GM18520 (cell line): Measurements from ENCODE around the gene NLRC3.
"Not testable (repeated sequence)": the region's sequence is repeated elsewhere in the genome, so short reads cannot be mapped to it uniquely, and the experiment has no call there.

ENCODE experiments used
- ATAC-seq: cut with Tn5 transposase; IDR thresholded peaks from one replicate; pipeline ENCODE4 v1.9.1; 2021; ENCODE audit not compliant: unreplicated experiment

Gene NLRC3

DNA sequence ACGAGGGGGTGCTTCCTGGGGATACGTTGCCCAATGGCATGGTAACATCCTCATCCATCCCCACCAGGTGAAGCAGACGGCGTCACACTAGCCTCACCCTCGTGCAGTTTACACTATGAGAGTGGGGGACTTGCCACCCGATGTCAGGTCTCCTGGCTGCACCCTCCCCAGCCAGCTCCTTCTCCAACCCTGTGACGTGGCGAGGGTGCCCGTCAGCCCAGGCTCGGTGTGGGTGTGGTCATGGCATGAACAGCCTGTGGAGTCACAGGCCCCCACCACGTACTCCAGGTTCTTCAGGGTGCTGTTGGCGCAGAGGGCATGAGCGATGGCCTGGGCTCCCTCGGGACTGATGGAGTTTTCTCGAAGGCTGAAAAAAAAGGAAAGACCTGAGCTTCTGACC lies 28.3 kb downstream of the NLRC3 start:
- ATAC-seq = no peak

DNA sequence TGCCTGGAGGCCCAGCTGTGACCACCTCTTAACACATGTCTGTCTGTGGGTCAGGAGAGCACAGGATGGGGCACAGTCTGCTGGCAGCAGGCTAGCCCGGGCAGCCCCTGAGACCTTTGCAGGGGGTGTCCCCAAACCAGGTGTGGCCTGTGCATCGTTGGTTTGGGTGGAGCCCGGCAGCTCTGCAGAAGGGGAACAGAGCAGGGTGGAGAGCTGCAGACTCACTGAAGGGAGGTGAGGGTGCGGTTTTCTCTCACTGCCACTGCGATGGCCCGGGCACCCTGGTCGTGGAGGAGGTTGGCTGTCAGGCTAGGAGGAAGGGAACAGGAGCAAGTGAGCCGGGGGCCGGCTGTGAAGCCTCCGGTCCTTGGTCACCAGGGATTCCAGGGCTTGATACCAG lies 28.8 kb downstream of the NLRC3 start:
- ATAC-seq = no peak

DNA sequence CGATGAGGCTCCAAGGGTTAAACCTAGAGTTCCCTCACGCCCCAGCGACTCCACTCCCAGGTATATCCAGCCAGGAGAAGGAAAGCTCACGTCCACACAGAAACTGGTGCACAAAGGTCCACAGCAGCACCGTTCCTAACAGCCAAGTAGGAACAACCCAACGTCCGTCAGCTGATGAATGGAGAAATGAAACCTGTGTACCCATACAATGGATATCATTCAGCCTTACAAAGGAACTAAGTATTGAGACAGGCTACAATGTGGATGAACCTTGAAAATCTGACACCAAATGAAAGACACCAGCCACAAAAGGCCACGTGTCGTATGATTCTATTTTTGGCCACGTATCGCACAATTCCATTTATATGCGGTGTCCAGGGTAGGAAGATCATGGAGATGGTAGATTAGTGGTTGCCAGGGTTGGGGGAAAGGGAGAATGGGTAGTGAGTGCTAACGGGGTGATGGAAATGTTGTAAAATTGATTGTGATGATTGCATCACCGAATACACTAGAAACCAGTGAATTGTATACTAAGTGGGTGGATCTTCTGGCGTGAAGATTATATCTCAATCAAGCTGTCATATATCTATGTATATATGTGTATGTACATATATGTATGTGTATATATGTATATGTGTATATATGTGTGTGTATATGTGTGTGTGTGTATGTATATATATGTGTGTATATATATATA lies 30.1 kb downstream of the NLRC3 start:
- ATAC-seq = no peak

DNA sequence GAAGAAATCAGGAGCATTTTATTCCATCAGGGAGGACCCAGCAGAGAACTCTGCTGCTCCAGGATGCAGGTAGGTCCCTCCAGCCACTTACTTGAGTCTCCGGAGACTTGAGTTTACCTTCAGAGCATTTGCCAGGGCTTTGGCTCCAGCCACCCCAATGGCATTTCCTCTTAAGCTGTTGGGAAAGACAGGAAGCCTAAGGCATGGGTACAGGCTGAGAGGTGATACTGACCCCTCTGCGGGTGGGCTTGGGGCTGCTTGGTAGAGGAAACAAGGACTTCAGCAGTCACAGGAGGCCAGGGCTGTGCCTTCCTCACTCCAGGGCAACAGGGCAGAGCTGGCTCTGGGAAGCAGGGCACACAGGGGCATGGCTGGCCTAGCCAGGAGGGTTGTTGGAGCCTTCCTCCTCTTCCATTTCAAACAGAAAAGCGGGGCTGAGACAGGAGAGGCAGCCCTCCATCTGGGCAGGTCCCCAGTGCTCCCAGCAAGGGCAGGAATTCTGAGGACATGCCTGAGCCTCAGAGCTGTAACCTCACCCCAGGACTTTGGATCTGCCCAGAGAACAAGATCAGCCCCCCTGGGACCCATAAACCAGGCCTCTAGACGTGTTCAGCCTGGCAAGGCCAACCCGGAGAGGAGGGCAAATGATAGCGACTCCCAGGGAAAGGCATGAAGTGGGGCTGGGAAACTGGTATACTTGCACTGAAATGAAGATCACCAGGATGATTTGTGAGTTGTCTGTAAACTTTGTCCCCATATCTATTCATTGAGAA lies 34.4 kb downstream of the NLRC3 start:
- no peak for ATAC-seq

DNA sequence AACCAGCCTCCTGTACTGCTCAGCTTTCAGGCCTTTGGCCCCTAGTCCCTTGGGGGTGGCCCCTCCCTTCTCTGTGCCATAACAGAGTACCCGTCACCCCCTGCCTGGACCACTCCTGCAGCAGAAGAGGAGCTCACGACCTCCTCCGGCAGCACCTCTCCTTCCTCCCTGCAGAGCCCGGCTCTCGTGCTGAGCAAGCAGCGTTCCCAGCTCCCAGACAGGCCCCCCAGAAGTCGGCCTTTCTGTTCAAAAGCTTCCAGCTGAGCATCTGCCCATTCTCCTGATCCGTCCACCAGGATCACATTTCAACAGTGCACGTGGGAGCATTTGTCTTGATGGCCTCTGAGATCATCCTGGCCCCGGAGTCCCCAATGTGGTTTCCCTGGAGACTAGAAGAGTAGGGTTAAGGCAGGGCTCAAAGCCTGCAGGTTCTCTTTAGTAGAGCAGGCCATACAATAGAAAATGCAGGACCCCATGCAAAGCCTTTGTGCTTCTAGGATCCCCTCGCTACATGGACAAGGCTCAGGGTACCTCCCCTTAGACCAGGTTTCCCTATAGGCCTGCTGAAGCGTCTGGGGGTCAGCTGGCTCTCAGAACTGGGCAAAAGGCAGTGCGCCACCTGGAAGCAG lies 35.6 kb downstream of the NLRC3 start:
- ATAC-seq = no peak

DNA sequence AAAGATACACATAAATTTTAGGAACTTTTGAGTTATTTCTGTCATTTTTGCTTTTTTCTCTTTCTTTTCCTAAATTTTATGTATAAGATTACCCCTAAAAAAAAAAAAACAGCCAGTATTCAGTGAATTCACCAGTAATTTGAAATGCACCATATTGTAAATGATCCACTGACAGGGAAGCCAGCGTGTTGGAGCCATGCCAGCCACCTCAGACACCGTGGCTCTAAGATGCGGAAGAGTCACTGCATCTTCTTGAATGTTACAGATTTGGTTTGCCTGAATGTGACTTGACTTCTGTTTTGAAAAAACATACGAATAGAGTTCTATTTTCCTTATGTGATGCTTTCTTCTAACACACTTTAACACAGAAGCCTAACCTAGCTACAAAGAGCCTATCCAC lies 39.0 kb downstream of the NLRC3 start:
- no peak for ATAC-seq

DNA sequence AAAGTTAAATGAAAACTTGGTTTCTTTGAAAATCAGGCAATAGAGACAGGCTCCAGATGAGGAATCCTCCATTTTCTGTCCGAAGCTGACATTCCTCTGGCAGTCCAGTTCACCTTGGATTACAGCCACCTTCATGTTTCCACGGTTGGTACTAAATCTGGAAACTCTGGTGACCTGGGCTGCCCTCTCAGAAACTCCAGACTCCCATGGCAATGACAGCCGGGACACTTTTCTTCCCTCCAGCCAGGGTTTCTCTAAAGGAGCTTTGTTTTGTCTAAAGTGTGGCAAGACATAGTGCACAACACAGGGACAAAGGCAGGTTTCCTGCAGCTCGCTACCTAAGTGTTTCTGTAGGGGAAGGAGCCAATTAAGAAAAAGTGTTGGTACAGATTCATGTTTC lies 40.4 kb downstream of the NLRC3 start:
- ATAC-seq = no peak

DNA sequence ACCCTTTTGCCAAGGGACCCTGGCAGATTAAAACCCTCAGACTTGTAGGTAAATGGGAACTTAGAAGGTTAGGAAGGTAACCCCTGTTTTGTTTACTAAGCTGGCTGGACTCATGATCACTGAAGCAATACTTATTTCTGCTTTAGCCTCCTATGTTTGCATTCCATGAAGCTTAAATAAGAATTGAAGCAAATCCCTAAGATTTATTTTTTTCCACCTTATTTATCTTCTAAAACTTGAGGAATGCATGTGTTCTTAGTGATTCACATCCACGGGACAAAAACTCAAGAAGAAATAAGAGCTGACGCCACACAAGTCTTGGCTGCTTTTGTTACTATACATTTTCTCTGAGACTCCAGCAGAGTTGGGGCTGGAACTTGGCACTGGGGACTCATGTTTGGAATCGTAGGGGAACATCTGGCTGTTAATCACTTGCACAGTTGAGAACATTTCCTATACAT lies 40.9 kb downstream of the NLRC3 start:
- no peak for ATAC-seq

DNA sequence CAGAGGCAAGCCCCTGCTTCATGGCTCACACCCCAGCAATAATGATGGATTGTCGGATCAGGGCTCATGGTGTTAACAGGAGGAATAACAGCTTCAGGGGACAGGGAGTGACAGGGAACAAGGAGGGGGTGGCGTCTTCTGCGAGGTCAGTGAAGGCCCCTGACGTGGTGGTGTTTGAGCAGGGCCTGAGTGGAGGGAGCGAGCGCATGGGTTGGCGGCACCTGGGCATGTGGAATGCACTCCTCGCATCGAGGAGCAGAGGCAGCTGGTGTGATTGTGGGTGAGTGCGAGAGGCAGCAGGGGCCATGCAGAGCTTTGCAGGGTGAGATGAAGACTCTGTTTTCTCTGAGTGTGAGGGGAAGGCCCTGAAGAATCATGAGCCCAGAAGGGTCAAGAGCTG lies 43.1 kb downstream of the NLRC3 start:
- ATAC-seq = no peak

DNA sequence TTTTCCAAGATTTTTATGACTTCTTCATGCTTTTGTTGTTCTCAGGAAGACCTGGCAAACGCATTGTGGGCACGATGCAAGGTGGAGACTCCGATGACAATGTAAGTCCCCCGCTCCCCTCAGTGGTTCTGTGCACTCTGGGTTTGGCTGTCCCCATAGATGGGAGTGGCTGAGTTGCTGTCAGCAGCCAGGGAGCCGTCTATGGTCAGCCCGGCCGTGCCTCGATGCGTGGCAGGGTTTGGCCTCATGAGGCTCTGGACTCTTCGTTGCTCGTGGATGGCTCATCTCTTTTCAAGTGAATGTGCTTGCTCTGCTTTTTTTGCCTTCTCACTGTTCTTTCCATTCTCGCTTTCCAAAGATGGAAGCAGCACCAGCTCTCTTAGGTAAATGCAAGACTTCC lies 44.5 kb downstream of the NLRC3 start:
- ATAC-seq = no peak

DNA sequence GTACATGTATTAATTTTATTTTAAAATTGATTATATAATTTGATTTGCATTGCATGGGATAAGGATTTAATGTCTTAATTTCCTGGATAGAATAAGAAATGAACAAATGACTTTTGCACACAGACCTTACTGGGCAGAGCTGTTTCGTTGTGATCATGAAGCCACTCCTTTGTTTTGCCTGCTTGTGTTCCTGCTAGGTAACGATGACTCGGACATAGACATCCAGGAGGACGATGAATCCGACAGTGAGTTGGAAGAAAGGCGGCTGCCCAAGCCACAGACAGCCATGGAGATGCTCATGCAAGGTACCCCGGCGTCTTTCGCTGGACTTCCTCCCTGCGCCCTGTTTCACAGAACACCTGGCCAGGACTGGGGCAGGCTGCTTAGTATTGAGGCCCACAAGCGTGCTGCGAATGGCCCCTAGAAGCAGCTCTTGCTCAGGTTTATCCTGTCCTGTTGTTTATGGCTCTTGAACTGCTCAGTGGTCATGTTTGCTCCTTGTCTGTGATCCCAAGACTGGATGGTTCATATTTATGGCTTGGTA lies 46.8 kb downstream of the NLRC3 start:
- no peak for ATAC-seq

DNA sequence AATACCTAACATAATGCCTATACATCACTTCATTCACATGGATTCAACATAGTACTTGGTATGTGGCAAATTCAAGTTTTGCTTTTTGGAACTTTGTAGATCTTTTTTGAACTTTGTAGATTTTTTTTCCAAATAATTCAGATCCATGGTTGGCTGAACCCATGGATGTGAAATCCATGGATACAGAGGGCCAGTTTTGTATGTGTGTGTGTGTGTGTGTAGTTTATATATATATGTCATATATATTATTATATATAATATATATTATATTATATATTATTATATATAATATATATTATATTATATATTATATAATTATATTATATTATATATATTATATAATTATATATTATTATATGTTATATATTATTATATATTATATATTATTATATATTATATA lies 48.0 kb downstream of the NLRC3 start:
- no peak for ATAC-seq

DNA sequence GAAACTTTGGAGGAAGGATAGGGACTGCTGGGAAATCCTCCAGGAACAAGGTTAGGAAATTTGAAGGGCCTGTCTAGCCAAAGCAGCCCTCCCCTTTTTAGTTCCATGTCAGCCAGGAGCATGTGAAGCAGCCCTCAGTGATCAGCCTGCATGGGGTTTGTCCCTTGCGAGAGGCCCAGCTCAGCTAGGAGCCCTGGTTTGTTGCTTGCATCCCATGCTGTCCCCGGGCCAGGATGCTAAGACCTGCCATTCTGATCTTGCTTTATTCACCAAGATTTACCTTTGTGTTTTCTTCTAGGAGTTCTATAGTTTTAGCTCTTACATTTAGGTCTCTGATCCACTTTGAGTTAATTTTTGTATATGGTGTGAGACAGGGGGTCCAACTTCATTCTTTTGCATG lies 48.8 kb downstream of the NLRC3 start:
- no peak for ATAC-seq

DNA sequence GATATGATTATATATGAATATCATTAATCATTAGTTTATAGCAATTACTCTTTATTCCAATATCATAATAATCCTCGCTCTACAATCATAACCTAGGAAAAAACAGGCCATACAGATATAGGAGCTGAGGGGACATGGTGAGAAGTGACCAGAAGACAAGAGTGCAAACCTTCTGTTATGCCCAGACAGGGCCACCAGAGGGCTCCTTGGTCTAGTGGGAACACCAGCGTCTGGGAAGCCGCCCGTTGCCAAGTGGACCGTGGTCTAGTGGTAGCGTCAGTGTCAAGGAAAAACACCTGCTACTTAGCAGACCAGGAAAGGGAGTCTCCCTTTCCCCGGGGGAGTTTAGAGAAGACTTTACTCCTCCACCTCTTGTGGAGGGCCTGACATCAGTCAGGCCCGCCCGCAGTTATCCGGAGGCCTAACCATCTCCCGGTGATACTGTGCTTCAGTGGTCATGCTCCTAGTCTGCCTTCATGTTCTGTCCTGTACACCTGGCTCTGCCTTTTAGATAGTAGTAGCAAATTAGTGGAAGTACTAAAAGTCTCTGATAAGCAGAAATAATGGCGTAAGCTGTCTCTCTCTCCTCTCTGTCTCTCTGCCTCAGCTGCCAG lies 49.9 kb downstream of the NLRC3 start:
- ATAC-seq = not testable (repeated sequence)

DNA sequence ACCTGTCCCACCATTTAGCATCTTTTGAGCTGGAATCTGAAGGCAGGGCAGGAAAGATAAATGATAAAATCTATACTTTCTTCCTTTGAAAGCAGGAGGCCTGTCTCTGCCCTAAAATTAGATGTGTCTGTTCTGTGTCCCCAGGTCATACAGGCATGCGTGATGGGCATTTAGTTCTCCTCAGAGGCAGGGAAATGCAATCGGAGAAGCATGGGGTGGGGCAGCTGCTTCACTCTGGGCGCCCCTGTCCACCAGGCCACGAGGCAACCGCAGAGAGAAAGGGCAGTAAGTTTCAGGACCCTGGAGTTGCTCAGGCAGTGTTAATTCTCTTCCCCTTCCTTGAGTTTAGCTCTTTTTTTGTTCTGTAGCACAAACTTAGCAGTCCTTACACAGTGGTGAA lies 51.3 kb downstream of the NLRC3 start:
- ATAC-seq = no peak

DNA sequence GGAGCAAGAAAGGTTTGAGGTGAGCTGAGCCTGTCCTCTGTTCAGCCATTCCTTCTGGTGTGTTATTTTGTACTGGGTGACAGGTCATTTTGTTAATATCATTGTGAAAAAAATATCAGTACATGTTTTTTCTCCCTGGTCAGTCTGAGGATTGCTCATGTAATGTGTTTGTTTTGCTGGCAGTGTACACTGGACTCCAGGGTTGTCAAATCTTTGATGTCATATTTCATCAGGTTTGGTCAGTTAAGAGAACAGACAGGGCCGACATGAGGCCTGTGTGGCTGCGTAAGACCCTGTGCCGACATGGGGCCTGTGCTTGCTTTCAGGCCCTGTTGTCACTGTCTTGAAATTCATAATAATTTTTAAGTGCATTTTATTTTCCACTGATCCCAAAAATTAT lies 53.9 kb downstream of the NLRC3 start:
- no peak for ATAC-seq

DNA sequence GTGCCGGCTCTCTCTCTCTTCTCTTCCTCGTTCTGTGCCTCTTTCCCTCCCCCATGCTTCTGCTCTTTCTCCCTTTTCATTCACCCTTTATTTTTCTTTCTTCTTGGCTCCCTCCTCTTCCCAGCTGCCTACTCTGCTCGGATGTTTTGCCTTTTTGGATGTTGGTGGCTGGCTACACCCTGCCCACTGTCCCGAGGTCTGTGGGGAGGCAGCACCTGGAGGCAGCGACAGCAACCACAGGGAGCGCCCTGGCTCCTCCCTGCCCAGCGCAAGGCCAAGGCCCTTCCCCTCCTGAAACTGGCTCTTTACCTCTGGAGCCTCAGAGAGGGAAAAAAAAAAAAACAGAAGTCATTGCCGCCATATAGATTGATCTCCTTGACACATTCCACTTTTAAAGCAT lies 56.4 kb downstream of the NLRC3 start:
- no peak for ATAC-seq

DNA sequence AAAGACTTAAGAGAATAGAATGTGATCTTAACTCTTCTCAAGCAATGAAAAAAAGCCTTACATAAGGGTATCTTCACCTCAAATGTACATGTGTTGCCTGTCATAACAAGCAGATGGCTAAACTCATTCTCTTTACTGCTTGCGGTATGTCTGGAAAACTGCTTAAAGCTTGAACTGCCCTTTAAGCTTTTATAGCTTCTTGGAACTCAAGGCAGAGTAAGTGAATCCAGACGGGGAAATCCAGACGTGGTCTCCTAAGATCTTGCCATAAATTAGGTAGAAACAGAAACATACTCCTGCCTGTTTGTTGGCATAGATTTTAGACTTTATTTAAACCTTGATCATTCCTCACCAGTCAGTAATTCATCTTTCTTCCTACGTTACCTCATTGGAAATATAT lies 56.8 kb downstream of the NLRC3 start:
- no peak for ATAC-seq

DNA sequence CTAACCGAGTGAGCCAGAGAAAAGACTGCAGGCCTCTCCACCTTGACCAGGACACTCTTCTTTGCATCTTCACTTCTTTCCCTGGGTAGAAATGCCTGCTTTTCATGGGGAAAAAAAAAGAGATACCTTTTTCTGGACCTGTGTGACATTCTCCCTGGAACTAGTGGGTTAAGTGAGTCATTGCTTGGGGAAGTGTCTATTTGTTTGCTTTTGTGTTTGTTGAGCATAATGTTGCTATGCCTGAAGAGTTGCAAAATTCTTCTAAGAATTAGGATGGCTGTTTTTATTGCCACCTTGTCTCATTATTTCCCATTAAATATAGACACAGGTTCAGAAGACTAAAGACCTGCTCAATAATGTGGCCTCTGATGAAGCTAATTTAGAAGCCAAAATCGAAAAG lies 57.6 kb downstream of the NLRC3 start:
- ATAC-seq = no peak

DNA sequence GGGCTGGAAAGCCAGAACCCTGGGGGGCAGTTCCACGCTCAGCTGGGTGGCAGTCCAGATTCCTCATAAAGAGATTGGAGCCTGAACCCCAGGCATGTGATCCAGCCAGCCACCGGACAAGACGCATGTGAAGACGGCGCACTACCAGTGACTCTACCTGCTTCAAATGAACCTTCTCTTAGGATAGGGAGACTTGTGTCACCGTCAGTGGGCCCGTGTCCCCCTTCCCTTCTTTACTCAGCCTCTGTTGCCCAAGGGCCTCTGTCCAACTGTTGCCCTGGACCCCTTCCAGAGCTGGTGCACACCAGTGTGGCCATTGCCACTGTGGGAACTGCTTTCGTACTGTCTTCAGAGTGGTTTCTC lies 58.2 kb downstream of the NLRC3 start:
- no peak for ATAC-seq

DNA sequence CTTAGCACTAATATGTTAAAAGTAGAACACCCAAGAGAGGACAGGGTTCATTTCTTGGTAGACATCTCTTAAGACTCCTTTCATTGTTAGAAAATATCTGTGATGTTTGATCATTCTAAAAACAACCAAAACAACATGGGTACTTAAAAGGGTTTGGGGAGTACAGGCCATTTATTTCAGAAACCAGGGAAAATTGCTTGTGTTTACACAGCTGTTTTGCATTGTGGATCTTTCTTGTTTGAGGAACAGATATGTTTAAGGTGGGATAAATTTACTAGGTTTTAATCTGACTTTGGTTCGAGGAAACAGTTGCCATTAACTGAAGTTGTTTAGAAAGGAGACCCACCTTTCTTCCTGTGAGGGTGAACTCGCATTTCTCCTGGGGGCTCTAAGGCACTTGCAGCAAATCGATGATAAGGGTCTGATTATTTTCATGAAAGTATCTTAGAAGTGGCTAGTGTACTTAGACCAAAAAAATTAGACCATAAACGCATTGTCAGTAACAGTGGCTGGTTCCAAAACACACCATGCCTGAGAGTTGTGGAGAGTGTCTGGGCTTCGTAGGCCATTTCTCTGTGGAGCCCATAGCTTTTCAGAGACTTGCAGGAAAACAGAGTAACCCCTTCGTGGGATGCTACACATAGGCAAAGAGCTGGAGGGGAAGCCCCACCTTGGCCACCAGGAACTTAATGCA lies 58.8 kb downstream of the NLRC3 start:
- no peak for ATAC-seq
